K562 (cell line): ENCODE data around the gene FAM171A2. TPM values are rescaled to one million over a fixed set of nuclear protein-coding genes. Genes with fewer than 3 reads are reported as not detected.

ENCODE experiments used
- ATAC-seq: fragments of 200-7000 bp; cut with Tn5 transposase; 3 replicates; pipeline ENCODE4 v1.9.1; 2020; ENCODE audit warnings: moderate library complexity
- BruUV-seq: library from RNA; stranded (reverse); fragments of 400-500 nt; replicated peaks from 2 replicates; lab custom pipeline; 2021; lab: Mats Ljungman, UMichigan
- CTCF ChIA-PET: fragments of 300-600 bp; formaldehyde crosslinking; extraction: SDS; loops from one replicate; lab custom pipeline; 2021; ENCODE audit warnings: low intra/inter-chr PET ratio; lab: Yijun Ruan, JAX
- POLR2A ChIA-PET: fragments of 300-600, 350-650 bp; sonication (Branson Sonifier 250); formaldehyde crosslinking; extraction: SDS; loops from one replicate; lab custom pipeline; 2021; ENCODE audit warnings: antibody characterized with exemption, inconsistent platforms; lab: Yijun Ruan, JAX
- DNase-seq, 4 experiments: peaks; one replicate each; pipeline versions ENCODE4 v3.0.0 to v3.0.0-alpha.2; 2011 to 2018; ENCODE audit warnings: low spot score in 3 of 4, mixed read lengths in 3 of 4; ENCODE audit errors: extremely low read depth in 1 of 4
- FAIRE-seq: peaks from 2 replicates; lab custom pipeline; 2011; peaks lifted over from hg19 to GRCh38; lab: Jason Lieb, UNC
- H2AFZ ChIP-seq: 2 replicates; pipeline ENCODE4 v1.6.0; 2011; ENCODE audit warnings: low read depth, low read length, control low read depth, inconsistent platforms
- H3K27ac ChIP-seq: fragments of 200-600 bp; 3 replicates; pipeline ENCODE4 v1.8.0; 2011; ENCODE audit warnings: low read depth, mild to moderate bottlenecking, control low read depth, inconsistent platforms, low read length, moderate library complexity, mixed read lengths; ENCODE audit errors: extremely low read depth
- H3K27me3 ChIP-seq, 2 experiments: fragments of 300-600 bp in 1 of 2; 2 replicates in 1 of 2; 3 replicates in 1 of 2; pipeline versions ENCODE4 v1.6.0 to v1.8.0; 2011; ENCODE audit warnings: inconsistent platforms in 2 of 2, low read length in 2 of 2, mild to moderate bottlenecking in 1 of 2, mixed read lengths in 1 of 2, moderate library complexity in 1 of 2; ENCODE audit not compliant: control insufficient read depth in 2 of 2, insufficient read depth in 2 of 2
- H3K36me3 ChIP-seq: fragments of 300-600 bp; 3 replicates; pipeline ENCODE4 v1.8.0; 2011; ENCODE audit warnings: mild to moderate bottlenecking, low read length, inconsistent platforms; ENCODE audit not compliant: control insufficient read depth, insufficient read depth
- H3K4me1 ChIP-seq, 2 experiments: fragments of 200-600 bp in 1 of 2; replicated peaks in 1 of 2; 2 replicates in 1 of 2; 3 replicates in 1 of 2; pipeline versions ENCODE4 v1.5.1 to v1.8.0; 2011; ENCODE audit warnings: inconsistent platforms in 2 of 2, low read length in 2 of 2, mild to moderate bottlenecking in 1 of 2, mixed read lengths in 1 of 2, moderate library complexity in 1 of 2; ENCODE audit not compliant: control insufficient read depth in 2 of 2, insufficient read depth in 2 of 2
- H3K4me2 ChIP-seq: 2 replicates; pipeline ENCODE4 v1.6.1; 2011; ENCODE audit warnings: low read length, control low read depth, inconsistent platforms, mixed read lengths; ENCODE audit not compliant: insufficient read depth
- H3K4me3 ChIP-seq: fragments of 200-600 bp; sonication (generic), shearing (Covaris generic); 2 replicates; pipeline ENCODE4 v1.5.1; 2016; ENCODE audit warnings: control low read depth, inconsistent platforms
- H3K79me2 ChIP-seq: fragments of 200-600 bp; 3 replicates; pipeline ENCODE4 v1.8.0; 2011; ENCODE audit warnings: low read length, inconsistent platforms; ENCODE audit not compliant: control insufficient read depth, insufficient read depth
- H3K9ac ChIP-seq, 2 experiments: 2 replicates each; pipeline versions ENCODE4 v1.6.0 to v1.6.1; 2011; ENCODE audit warnings: low read depth in 2 of 2, low read length in 2 of 2, control low read depth in 1 of 2, inconsistent platforms in 1 of 2, mild to moderate bottlenecking in 1 of 2, mixed read lengths in 1 of 2; ENCODE audit not compliant: insufficient read depth in 1 of 2
- H3K9me1 ChIP-seq: one replicate; pipeline ENCODE4 v1.6.0; 2011; ENCODE audit warnings: inconsistent platforms, mild to moderate bottlenecking, low read length, moderate library complexity; ENCODE audit not compliant: control insufficient read depth, insufficient read depth
- H3K9me3 ChIP-seq: replicated peaks from 2 replicates; pipeline ENCODE4 v1.5.1; 2011; ENCODE audit warnings: low read depth, low read length, inconsistent platforms; ENCODE audit not compliant: control insufficient read depth, insufficient read depth
- H4K20me1 ChIP-seq: replicated peaks from 2 replicates; pipeline ENCODE4 v1.6.1; 2011; ENCODE audit warnings: low read length, inconsistent platforms, mixed read lengths; ENCODE audit not compliant: control insufficient read depth, insufficient read depth
- ARID2 ChIP-seq: fragments of 450-650 bp; IDR thresholded peaks from 2 replicates; pipeline ENCODE4 v1.6.1; 2017; ENCODE audit warnings: antibody characterized with exemption, mild to moderate bottlenecking
- ARNT ChIP-seq, 2 experiments: fragments of 450-650 bp; IDR thresholded peaks; 2 replicates each; pipeline ENCODE4 v1.6.1; 2016; ENCODE audit warnings: mild to moderate bottlenecking in 1 of 2
- BCOR ChIP-seq: fragments of 450-650 bp; IDR thresholded peaks from 2 replicates; pipeline ENCODE4 v1.6.1; 2016
- BHLHE40 ChIP-seq: IDR thresholded peaks from 2 replicates; pipeline ENCODE4 v1.6.1; 2011; ENCODE audit warnings: low read length, improper control_type of control experiment
- CC2D1A ChIP-seq: fragments of 450-650 bp; IDR thresholded peaks from 2 replicates; pipeline ENCODE4 v1.6.1; 2017; ENCODE audit warnings: mild to moderate bottlenecking
- ERF ChIP-seq: fragments of 450-650 bp; formaldehyde crosslinking; IDR thresholded peaks from 2 replicates; pipeline ENCODE4 v1.4.0; 2020; ENCODE audit warnings: mild to moderate bottlenecking, mixed read lengths
- KAT8 ChIP-seq: fragments of 450-650 bp; IDR thresholded peaks from 2 replicates; pipeline ENCODE4 v1.6.1; 2016; ENCODE audit warnings: low read depth, mild to moderate bottlenecking
- L3MBTL2 ChIP-seq: fragments of 450-650 bp; IDR thresholded peaks from 2 replicates; pipeline ENCODE4 v1.6.1; 2016; ENCODE audit warnings: mild to moderate bottlenecking, moderate library complexity
- MCM5 ChIP-seq: fragments of 450-650 bp; IDR thresholded peaks from 2 replicates; pipeline ENCODE4 v1.6.1; 2016; ENCODE audit warnings: low read depth
- MEIS2 ChIP-seq: fragments of 450-650 bp; IDR thresholded peaks from 2 replicates; pipeline ENCODE4 v1.6.1; 2014; ENCODE audit warnings: mild to moderate bottlenecking; ENCODE audit not compliant: partially characterized antibody
- MYNN ChIP-seq, 2 experiments: sonication (generic); formaldehyde crosslinking in 1 of 2; IDR thresholded peaks; 2 replicates each; pipeline versions ENCODE4 v1.5.0 to v1.6.1; 2016 to 2020; ENCODE audit warnings: antibody characterized with exemption in 1 of 2, missing genetic modification reagents in 1 of 2
- NCOR1 ChIP-seq: fragments of 450-650 bp; IDR thresholded peaks from 2 replicates; pipeline ENCODE4 v1.6.1; 2016; ENCODE audit warnings: mild to moderate bottlenecking, moderate library complexity
- TCF7L2 ChIP-seq: fragments of 150-350 bp; IDR thresholded peaks from 2 replicates; pipeline ENCODE4 v1.6.1; 2016; ENCODE audit warnings: low read depth, mild to moderate bottlenecking, low read length, moderate library complexity
- TEAD2 ChIP-seq: fragments of 450-650 bp; IDR thresholded peaks from 2 replicates; pipeline ENCODE4 v1.6.1; 2016; ENCODE audit warnings: missing genetic modification characterization, control low read depth, missing compliant biosample characterization
- TRIM24 ChIP-seq, 2 experiments: fragments of 450-650 bp; IDR thresholded peaks; 2 replicates each; pipeline ENCODE4 v1.6.1; 2016
- WHSC1 ChIP-seq: IDR thresholded peaks from one replicate; pipeline ENCODE4 v1.6.1; 2012; ENCODE audit warnings: low read length, control low read depth, inconsistent platforms
- ZNF263 ChIP-seq: sonication (generic); formaldehyde crosslinking; IDR thresholded peaks from 2 replicates; pipeline ENCODE4 v1.8.0; 2022; ENCODE audit warnings: mild to moderate bottlenecking, missing genetic modification reagents, borderline replicate concordance
- ZNF347 ChIP-seq: fragments of 450-650 bp; formaldehyde crosslinking; IDR thresholded peaks from 2 replicates; pipeline ENCODE4 v1.4.0; 2020; ENCODE audit warnings: low read depth, mild to moderate bottlenecking, moderate library complexity
- ZNF57 ChIP-seq: fragments of 450-650 bp; formaldehyde crosslinking; IDR thresholded peaks from 2 replicates; pipeline ENCODE4 v1.4.0; 2020; ENCODE audit warnings: mild to moderate bottlenecking, moderate library complexity
- ZNF668 ChIP-seq: fragments of 250-450 bp; sonication (Bioruptor Pico); IDR thresholded peaks from 2 replicates; pipeline ENCODE4 v1.8.0; 2022; ENCODE audit warnings: mild to moderate bottlenecking, inconsistent platforms
- WGBS: fragments of 100-300 bp; shearing (Covaris generic); methylation state at CpG from one replicate; pipeline ENCODE4 v1.1.6; 2016; ENCODE audit warnings: low coverage, mixed read lengths; ENCODE audit not compliant: insufficient coverage; ENCODE audit errors: missing lambda C conversion rate; 5-methylcytosine and 5-hydroxymethylcytosine counted together
- in situ Hi-C: fragments of 300-500 bp; cut with MboI; formaldehyde crosslinking; loops from 4 replicates; pipeline ENCODE4 v1.15.0; 2018; ENCODE audit warnings: inconsistent platforms, mixed read lengths
- intact Hi-C: fragments of 100-400 bp; cut with micrococcal nuclease; formaldehyde crosslinking; loops from 2 replicates; pipeline ENCODE4 v1.14.2; 2022
- polyA plus RNA-seq, 8 experiments: library from polyadenylated mRNA; depleted of rRNA in 4 of 8; stranded (reverse) in 5 of 8; unstranded in 3 of 8; fragments of >200 nt; fragmentation: Nextera tagmentation in 2 of 8; fragmentation: Illumina TruSeq in 1 of 8; extraction: Ambion mirVana in 2 of 8; extraction: Trizol in 1 of 8; gene quantifications; 2 replicates each; pipeline versions ENCODE4 v1.2.1 to v1.2.3, GENCODE V29; 2011 to 2014; ENCODE audit warnings: inconsistent platforms in 1 of 8, missing spikeins in 1 of 8
- total RNA-seq, 7 experiments: library from RNA; depleted of rRNA in 6 of 7; stranded (reverse); fragments of >200 nt in 6 of 7; fragmentation: Illumina TruSeq in 2 of 7; extraction: Trizol in 2 of 7; gene quantifications; 2 replicates each; pipeline versions ENCODE4 v1.2.1 to v1.2.3, GENCODE V29; 2011 to 2021; ENCODE audit warnings: low replicate concordance in 1 of 7

The FAM171A2 gene
- total and polyA plus RNA-seq, 9 of the 15 experiments (the other 6 are each of a cell fraction or from before 2014, with no cell fraction given) = 0.10 to 10.2 (median 2.0) TPM; not detected in 1

- Histone ChIP-seq H3K9me3 (no peaks in the 10 kb centered on the region), H4K20me1 (no peaks in the 10 kb centered on the region), H3K4me3 (no peak overlapping the region), H3K9ac (no peak overlapping the region), H3K4me1 (peaks cover under 1 to 7% of the 10 kb centered on the region in 2 experiments; a peak in 4 of 5 replicates), H3K79me2 (no peaks in the 10 kb centered on the region), H3K27ac (no peak overlapping the region), H3K4me2 (no peak overlapping the region), H3K27me3 (no peaks in the 10 kb centered on the region), H3K36me3 (no peaks in the 10 kb centered on the region), H2AFZ (no peak overlapping the region), H3K9me1 (no peaks in the 10 kb centered on the region)
- TF ChIP-seq MYNN (IDR thresholded peaks at IDR 0.05) (no peak), MYNN (CRISPR knock-in tag; IDR thresholded peaks at IDR 0.05) (no peak), BCOR (no peak), BHLHE40 (no peak), ERF (CRISPR knock-in tag) (no peak), ARID2 (no peak), ZNF263 (CRISPR knock-in tag) (no peak), ZNF347 (CRISPR knock-in tag) (no peak), MEIS2 (no peak), KAT8 (no peak), TRIM24 (IDR thresholded peaks at IDR 0.05) (no peak), L3MBTL2 (no peak), TCF7L2 (no peak), ZNF668 (CRISPR knock-in tag) (no peak), NCOR1 (no peak), CC2D1A (no peak), ZNF57 (no peak), ARNT (IDR thresholded peaks at IDR 0.05) (no peak), TEAD2 (tag) (no peak), MCM5 (no peak), WHSC1 (no peak)
- in situ Hi-C loops = loop anchor here (25.0 kb wide), 1 partner anchor 399 kb away; the partner anchor contains the start of gene PPY
- DNase-seq (no peak), FAIRE-seq (no peak), ATAC-seq (no peak)
- WGBS = 10% methylated on average over 5 of the region's 5 CpGs
- intact Hi-C loops = no loop called here
- POLR2A ChIA-PET = no interaction called here
- BruUV-seq = no TSS peak
- CTCF ChIA-PET = no interaction called here
Measured at GRCh38 chr17:44335968-44336367, 27.7 kb downstream of the FAM171A2 start.
